ENCODE data around the gene ZNF391.

GRCh38 chr6:27392623-27393022 lies 4.1 kb downstream of the ZNF391 start:
- TF ChIP-seq CTCF (IDR thresholded peaks at IDR 0.05) (no peak), POLR2A (IDR thresholded peaks at IDR 0.05) (no peak)

All from lower leg skin (tissue), 3 donors.